Neural progenitor cell (in vitro differentiated cells): ENCODE data around the gene PCSK4. TPM values are rescaled to one million over a fixed set of nuclear protein-coding genes. Genes with fewer than 3 reads are reported as not detected.

ENCODE experiments used
- DNase-seq: peaks from one replicate; pipeline ENCODE4 v3.0.0-alpha.2; 2016; ENCODE audit warnings: low spot score
- H2AFZ ChIP-seq: fragments of 200-600 bp; sonication (generic); replicated peaks from 2 replicates; pipeline ENCODE4 v1.6.1; 2016; ENCODE audit warnings: antibody characterized with exemption
- H3F3A ChIP-seq: fragments of 200-600 bp; sonication (generic); 2 replicates; pipeline ENCODE4 v1.6.1; 2016; ENCODE audit warnings: antibody characterized with exemption, low read depth
- H3K27ac ChIP-seq: fragments of 200-600 bp; sonication (generic); 2 replicates; pipeline ENCODE4 v1.5.1; 2016; ENCODE audit warnings: mild to moderate bottlenecking
- H3K27me3 ChIP-seq: fragments of 200-600 bp; sonication (generic); 2 replicates; pipeline ENCODE4 v1.6.1; 2016; ENCODE audit warnings: mild to moderate bottlenecking, moderate library complexity
- H3K36me3 ChIP-seq: fragments of 200-600 bp; sonication (generic); 2 replicates; pipeline ENCODE4 v1.5.1; 2016
- H3K4me1 ChIP-seq: fragments of 200-600 bp; sonication (generic); 2 replicates; pipeline ENCODE4 v1.6.1; 2016; ENCODE audit warnings: mixed run types
- H3K4me2 ChIP-seq: fragments of 200-600 bp; sonication (generic); 2 replicates; pipeline ENCODE4 v1.6.1; 2016
- H3K4me3 ChIP-seq: fragments of 200-600 bp; sonication (generic); 2 replicates; pipeline ENCODE4 v1.5.1; 2016
- H3K79me2 ChIP-seq: fragments of 200-600 bp; sonication (generic); 2 replicates; pipeline ENCODE4 v1.6.1; 2016; ENCODE audit warnings: low read depth
- H3K9ac ChIP-seq: fragments of 200-600 bp; sonication (generic); 2 replicates; pipeline ENCODE4 v1.6.1; 2016
- H3K9me3 ChIP-seq: fragments of 200-600 bp; sonication (generic); 2 replicates; pipeline ENCODE4 v1.5.1; 2016; ENCODE audit warnings: low read depth
- H4K20me1 ChIP-seq: fragments of 200-600 bp; sonication (generic); 2 replicates; pipeline ENCODE4 v1.6.1; 2016; ENCODE audit warnings: low read depth
- H3K27ac Mint-ChIP-seq: 3 replicates; pipeline ENCODE4 v1.8.0; 2021; ENCODE audit warnings: mixed read lengths
- H3K27me3 Mint-ChIP-seq: 2 replicates; pipeline ENCODE4 v1.8.0; 2022; ENCODE audit warnings: low read depth, mild to moderate bottlenecking, inconsistent platforms, moderate library complexity, mixed read lengths; ENCODE audit not compliant: insufficient read depth
- H3K36me3 Mint-ChIP-seq: 3 replicates; pipeline ENCODE4 v1.8.0; 2021; ENCODE audit warnings: mixed read lengths
- H3K4me1 Mint-ChIP-seq: 3 replicates; pipeline ENCODE4 v1.8.0; 2021; ENCODE audit warnings: mixed read lengths
- H3K4me3 Mint-ChIP-seq: 3 replicates; pipeline ENCODE4 v1.8.0; 2021; ENCODE audit warnings: mild to moderate bottlenecking, moderate library complexity, mixed read lengths
- H3K9me3 Mint-ChIP-seq: 3 replicates; pipeline ENCODE4 v1.8.0; 2020; ENCODE audit warnings: mixed read lengths
- EZH2 ChIP-seq: fragments of 200-600 bp; sonication (generic); IDR thresholded peaks from 2 replicates; pipeline ENCODE4 v1.6.1; 2017; ENCODE audit warnings: antibody characterized with exemption, mild to moderate bottlenecking, moderate library complexity
- EZH2phosphoT487 ChIP-seq: fragments of 200-600 bp; sonication (generic); IDR thresholded peaks from 2 replicates; pipeline ENCODE4 v1.6.1; 2017; ENCODE audit warnings: antibody characterized with exemption
- total RNA-seq: library from RNA; depleted of rRNA; stranded (reverse); fragments of >200 nt; gene quantifications from 2 replicates; pipeline ENCODE4 v1.2.3, GENCODE V29; 2015; ENCODE audit warnings: low replicate concordance
- TF ChIP-seq, protein P1 (sequence below): fragments of 200-600 bp; sonication (generic); IDR thresholded peaks from 2 replicates; pipeline ENCODE4 v1.5.1; 2017; ENCODE audit warnings: antibody characterized with exemption, mild to moderate bottlenecking

PCSK4 gene
- total RNA-seq, 1 donor from 2014 or later, result 3.6 TPM

DNA sequence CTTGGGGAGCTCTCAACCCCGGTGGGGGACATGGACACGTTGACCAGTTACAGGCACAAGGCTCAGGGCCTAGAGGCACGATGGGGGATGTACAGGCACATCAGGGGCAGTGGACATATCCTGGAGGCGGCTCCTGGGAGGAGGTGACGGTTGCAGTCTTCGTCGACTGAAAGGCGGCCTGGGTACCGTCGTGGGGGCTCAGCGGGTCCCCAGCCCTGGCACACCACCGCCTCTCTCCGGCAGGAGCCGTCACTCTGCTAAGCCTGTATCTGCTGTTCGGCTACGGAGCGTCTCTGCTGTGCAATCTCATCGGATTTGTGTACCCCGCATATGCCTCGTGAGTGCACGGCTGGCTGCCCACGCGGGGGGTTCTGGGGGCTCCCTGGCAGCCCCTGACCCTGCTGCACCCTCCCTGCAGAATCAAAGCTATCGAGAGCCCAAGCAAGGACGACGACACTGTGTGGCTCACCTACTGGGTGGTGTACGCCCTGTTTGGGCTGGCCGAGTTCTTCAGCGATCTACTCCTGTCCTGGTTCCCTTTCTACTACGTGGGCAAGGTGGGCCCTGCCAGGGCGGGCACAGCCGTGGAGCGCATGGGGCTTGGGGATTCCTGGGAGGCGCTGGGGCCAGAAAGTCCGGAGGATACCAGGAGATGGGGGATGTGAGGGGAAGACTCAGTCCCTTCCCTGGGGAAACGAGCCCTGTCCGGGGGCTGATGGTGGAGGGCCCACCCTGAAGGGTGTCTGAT is 5.1 kb upstream of the PCSK4 start:
- Histone ChIP-seq H3K4me1 (peaks cover 8% of the 10 kb centered on the region), H4K20me1 (peaks cover 9% of the 10 kb centered on the region), H3K36me3 (no peaks in the 10 kb centered on the region), H3K9ac (no peak overlapping the region), H3K4me2 (no peak overlapping the region), H3K9me3 (peaks cover 5% of the 10 kb centered on the region), H3F3A (peaks cover 9% of the 10 kb centered on the region), H3K27ac (no peak overlapping the region), H3K4me3 (no peak overlapping the region), H3K79me2 (no peaks in the 10 kb centered on the region), H2AFZ (no peak overlapping the region), H3K27me3 (peaks cover 36% of the 10 kb centered on the region)
- TF ChIP-seq, protein P1, sequence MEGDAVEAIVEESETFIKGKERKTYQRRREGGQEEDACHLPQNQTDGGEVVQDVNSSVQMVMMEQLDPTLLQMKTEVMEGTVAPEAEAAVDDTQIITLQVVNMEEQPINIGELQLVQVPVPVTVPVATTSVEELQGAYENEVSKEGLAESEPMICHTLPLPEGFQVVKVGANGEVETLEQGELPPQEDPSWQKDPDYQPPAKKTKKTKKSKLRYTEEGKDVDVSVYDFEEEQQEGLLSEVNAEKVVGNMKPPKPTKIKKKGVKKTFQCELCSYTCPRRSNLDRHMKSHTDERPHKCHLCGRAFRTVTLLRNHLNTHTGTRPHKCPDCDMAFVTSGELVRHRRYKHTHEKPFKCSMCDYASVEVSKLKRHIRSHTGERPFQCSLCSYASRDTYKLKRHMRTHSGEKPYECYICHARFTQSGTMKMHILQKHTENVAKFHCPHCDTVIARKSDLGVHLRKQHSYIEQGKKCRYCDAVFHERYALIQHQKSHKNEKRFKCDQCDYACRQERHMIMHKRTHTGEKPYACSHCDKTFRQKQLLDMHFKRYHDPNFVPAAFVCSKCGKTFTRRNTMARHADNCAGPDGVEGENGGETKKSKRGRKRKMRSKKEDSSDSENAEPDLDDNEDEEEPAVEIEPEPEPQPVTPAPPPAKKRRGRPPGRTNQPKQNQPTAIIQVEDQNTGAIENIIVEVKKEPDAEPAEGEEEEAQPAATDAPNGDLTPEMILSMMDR, result no peak
- no peak for TF ChIP-seq EZH2phosphoT487
- TF ChIP-seq EZH2, result no peak
- DNase-seq, result no peak
- H3K27me3 Mint-ChIP-seq, result peaks cover 20% of the 10 kb centered on the region
- H3K9me3 Mint-ChIP-seq, result no peaks in the 10 kb centered on the region
- peaks cover 20% of the 10 kb centered on the region for H3K4me1 Mint-ChIP-seq
- H3K36me3 Mint-ChIP-seq, result peaks cover 1% of the 10 kb centered on the region
- no peak overlapping the region for H3K27ac Mint-ChIP-seq
- H3K4me3 Mint-ChIP-seq, result no peak overlapping the region

DNA sequence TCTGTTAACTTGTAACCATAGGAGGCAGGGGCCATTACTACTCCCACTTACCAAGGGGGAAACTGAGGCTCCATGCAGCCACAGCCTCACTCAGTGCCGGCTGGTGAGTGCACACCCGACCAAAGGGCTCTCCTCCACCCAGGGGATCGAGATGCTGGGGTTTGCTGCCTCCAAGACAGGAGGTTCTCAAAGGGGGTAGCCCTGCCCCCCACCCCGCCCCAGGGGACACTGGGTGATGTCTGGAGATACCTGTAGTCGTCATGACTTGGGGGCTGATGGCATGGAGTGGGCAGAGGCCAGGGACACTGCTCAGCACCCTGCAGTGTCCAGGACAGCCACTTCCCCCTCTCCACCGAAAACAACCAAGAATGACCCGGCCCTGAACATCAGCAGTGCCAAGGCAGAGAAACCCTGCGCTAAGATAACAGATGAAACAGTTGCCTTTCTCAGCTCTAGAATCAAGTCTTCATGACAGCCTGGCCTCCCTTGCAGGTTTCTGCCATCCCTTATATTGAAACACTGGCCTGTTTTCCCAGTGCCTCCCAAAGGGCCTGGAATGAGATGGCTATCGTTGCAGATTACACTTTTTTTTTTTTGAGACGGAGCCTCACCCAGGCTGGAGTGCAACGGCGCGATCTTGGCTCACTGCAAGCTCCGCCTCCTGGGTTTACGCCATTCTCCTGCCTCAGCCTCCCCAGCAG is 4.1 kb upstream of the PCSK4 start:
- TF ChIP-seq, protein P1, result no peak
- TF ChIP-seq EZH2phosphoT487, result no peak
- TF ChIP-seq EZH2, result no peak
- H3K4me3 Mint-ChIP-seq, result no peak overlapping the region
- H3K27ac Mint-ChIP-seq, result no peak overlapping the region

DNA sequence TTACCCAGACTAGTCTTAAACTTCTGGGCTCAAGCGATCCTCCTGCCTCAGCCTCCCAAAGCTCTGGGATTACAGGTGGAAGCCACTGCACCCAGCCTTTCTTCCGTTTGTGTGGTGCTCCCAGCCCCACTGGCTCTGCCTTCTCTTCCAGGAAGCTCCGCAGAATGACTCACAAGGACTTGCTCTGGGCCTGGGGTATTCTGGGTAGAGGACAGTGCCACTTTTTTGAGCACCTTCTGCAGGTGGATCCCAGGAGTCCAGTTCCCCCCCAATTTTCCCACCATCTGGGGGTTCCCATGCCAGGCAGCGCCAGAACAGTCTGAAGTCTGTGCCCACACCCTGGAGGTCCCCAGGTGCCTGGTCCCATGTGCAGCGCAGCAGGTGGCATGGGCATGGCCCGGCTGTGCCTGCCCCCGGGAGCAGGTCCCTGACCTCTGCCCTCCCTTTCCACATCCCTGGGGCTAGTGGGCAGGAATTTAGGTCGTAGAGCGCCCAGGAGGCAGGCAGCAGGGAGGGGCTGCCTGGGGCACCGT is 2.4 kb upstream of the PCSK4 start:
- Histone ChIP-seq H3K9me3 (no peaks in the 10 kb centered on the region), H3K4me2 (no peak overlapping the region), H3K27ac (no peak overlapping the region), H3K79me2 (no peaks in the 10 kb centered on the region), H3K4me3 (no peak overlapping the region), H2AFZ (no peak overlapping the region), H4K20me1 (peaks cover 9% of the 10 kb centered on the region), H3K9ac (no peak overlapping the region), H3K4me1 (peaks cover 12% of the 10 kb centered on the region), H3K27me3 (peaks cover 36% of the 10 kb centered on the region), H3F3A (peaks cover 7% of the 10 kb centered on the region), H3K36me3 (no peaks in the 10 kb centered on the region)
- Mint-ChIP-seq H3K4me3 (peak overlapping the region; percentile 84), H3K9me3 (no peaks in the 10 kb centered on the region), H3K36me3 (peaks cover 1% of the 10 kb centered on the region), H3K27me3 (peaks cover 13% of the 10 kb centered on the region), H3K4me1 (peaks cover 22% of the 10 kb centered on the region), H3K27ac (no peak overlapping the region)
- TF ChIP-seq, protein P1, result no peak
- TF ChIP-seq EZH2phosphoT487 (no peak), EZH2 (no peak)
- DNase-seq, result no peak

More for the DNA sequence above, 4.1 kb upstream of the PCSK4 start:
- Histone ChIP-seq H3K79me2 (no peaks in the 10 kb centered on the region), H3K27ac (no peak overlapping the region), H3K27me3 (peaks cover 36% of the 10 kb centered on the region), H3K4me3 (no peak overlapping the region), H3K4me2 (no peak overlapping the region), H3K9me3 (no peaks in the 10 kb centered on the region), H3K4me1 (peaks cover 15% of the 10 kb centered on the region), H3K9ac (no peak overlapping the region), H3K36me3 (no peaks in the 10 kb centered on the region), H3F3A (peaks cover 12% of the 10 kb centered on the region), H4K20me1 (peaks cover 9% of the 10 kb centered on the region), H2AFZ (no peak overlapping the region)
- no peaks in the 10 kb centered on the region for H3K9me3 Mint-ChIP-seq
- H3K27me3 Mint-ChIP-seq, result peaks cover 17% of the 10 kb centered on the region
- H3K36me3 Mint-ChIP-seq, result peaks cover 1% of the 10 kb centered on the region
- DNase-seq, result no peak
- H3K4me1 Mint-ChIP-seq, result peaks cover 23% of the 10 kb centered on the region
